Measurements from ENCODE around the gene KLHL10. TPM values are rescaled to one million over a fixed set of nuclear protein-coding genes. Genes with fewer than 3 reads are reported as not detected.

KLHL10 gene
- total RNA-seq: not detected

DNA sequence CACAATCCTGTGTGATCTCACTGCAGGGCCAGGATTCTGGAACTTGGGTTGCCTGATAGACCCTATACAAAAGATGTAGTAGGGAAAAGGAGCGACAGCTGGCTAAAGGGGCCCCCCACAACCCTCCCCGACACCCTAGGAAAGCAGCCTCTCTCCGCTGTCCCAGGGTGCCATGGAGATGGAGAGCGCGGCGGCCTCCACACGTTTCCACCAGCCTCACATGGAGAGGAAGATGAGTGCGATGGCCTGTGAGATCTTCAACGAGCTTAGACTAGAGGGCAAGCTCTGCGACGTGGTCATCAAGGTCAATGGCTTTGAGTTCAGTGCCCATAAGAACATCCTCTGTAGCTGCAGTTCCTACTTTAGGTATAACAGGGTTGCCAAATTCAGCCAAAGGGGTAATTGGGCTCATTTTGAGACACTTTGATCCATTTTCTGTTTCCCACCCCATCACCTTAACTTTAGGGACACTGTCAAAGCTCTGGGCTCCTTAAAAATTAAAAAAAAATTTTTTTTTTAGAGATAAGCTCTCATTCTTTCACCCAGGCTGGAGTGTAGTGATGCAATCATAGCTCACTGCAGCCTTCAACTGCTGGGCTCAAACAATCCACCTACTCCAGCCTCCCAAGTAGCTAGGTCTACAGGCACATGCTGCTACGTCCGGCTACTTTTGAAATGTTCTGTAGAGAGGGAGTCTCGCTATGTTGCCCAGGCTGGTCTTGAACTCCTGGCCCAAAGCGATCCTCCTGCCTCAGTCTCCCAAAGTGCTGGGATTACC is at the start of gene KLHL10:
KLHL10 (plus strand) TSS at position 65 of the 778 bp plus-strand sequence; CDS start at position 173, 108 bp downstream.
- DNase-seq: no peak

DNA sequence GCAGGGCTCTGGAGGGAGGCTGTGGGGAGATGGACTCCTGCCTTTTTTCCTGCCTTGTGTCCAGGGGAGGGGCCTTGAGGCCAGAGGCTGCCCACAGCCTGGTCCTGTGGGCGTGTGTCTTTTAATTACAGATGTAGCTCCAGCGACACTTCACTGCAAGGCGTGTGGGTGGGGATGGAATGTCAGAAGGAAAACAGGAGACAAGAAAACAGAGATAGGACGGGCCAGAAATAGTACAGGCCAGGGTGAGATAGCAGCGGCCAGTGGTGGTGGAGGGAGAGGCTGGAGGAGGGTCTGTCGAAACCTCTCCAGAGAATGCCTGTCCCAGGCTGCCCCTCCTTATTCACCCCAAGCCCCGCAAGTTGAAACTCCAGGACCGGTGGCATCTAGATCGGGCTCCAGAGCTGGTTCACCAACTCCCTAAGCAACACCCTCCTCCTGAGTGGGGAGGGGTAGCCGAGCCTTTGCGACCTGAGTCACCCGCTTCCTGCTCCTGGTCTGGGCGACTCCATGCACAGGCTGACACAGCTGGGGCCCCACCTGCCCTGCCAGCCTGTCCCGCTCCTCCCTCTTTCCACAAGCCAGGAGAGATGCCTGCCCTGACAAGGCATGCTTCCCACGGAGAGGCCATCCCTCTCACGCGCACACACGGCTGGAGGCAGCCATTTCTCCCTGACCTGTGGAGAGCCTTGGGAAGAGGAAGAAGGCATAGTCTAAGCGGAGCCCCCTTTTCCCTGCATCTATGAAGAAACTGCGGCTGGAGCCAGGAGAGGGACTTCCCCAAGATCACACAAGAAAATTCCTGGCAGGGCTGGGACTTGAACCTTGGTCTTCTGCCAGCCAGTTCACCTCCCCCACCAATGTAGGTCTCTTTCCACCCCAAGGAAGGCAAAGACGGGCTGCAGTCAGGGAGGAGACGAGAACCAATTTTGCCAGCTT is 44.5 kb upstream of the KLHL10 start:
- DNase-seq: no peak

DNA sequence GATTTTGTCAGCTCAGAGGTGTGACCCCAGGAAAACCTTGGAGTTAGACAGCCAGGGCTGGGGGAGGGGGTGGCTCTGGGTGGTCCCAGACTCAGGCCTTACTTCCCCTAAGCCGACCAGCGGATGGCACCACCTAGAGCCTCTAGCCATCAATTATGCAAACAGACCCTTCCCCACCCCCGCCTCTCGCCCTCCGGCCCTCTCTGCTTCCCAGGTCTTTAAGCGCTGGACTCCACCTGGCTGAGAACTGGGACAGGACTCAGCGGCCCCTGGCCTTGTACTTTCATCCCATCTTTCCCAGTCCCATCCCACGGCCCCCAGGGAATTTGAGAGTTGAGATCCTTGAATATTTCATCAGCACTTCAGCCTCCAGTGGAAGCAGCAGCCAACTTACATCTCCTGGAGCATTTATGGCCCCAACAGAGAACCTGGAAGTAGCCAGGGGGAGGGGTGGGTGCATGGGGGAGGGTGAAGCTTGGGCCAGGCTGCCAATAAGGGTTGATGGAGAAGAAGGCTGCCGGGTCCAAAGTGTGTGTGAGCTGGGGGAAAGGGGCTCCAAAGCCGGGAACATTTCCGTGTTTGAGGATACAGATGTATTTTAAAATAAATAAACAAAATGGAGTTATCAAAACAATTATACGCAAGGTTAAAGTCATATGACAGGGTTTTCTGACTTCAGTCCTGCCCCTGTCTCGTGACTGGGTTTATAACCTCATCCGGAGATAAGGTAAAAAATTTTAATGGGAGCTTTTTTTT is 43.7 kb upstream of the KLHL10 start:
- DNase-seq: no peak

DNA sequence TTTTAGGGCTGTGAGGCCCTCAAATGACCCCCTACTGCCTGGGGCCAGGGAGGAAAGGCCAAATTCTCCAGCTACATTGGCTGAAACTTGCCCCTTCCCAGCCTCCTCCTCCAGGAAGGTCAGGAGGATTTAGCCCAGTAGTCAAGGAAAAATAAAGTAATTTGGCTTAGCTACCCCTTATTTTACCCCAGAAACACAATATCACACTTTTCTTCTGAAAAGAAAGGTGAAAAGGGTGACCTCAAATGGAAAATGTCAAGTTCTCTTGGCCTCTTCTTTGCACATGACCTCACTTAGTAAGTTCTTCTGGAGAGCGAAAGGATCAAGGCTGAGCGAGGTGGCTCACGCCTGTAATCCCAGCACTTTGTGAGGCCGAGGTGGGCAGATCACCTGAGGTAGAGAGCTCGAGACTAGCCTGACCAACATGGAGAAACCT is 43.1 kb upstream of the KLHL10 start:
- DNase-seq: no peak

DNA sequence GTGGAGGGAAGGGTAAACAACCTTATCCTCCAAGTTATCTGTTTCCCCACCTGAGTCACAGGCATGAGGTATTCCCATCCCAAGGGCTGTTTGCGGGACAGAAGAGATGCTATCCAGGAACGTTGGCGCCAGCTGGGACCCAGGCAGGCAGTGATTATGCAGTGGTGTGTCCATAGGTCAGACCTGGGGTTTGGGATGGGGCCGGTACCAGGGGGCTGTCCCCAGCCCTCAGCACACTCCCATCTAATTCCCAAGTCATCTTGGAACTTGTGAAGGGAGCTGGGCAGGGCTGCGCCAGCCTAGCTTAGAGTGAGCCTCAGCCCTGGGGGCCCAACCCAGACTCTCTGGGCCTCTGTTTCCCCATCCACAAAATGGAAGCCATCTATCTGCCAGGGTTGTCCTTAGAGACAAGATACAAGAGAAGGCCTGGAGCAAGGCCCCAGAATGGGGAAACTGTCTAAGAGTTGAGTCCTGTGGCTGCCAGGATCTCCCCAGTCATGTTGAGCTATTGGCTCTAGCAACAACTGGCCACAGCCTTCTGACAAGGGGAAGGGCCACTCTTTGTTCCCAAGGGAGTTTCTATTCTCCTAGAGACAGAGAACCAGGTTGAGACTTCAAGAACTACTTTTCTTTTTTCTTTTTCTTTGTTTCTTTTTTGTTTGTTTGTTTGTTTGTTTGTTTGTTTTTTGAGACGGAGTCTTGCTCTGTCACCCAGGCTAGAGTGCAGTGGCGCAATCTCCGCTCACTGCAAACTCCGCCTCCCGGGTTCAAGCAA is 41.3 kb upstream of the KLHL10 start:
- DNase-seq: no peak

DNA sequence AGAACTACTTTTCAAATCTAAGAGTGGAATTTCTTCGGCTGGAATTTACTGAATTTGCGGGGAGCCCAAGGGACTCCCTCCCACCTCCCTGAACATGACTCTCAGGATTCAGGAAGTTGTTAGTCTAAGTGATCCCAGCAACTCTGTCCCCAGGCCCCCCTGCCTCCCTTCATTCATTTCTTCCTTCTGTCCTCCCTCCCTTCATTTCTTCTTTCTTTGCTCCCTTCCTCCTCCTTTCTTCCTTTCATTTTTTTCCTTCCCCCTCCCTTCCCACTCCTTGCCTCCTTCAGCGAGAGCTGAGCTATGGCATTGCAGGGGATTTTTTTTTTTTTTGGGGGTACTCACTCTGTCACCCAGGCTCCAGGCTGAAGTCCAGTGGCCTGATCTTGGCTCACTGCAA is 40.2 kb upstream of the KLHL10 start:
- no peak for DNase-seq

DNA sequence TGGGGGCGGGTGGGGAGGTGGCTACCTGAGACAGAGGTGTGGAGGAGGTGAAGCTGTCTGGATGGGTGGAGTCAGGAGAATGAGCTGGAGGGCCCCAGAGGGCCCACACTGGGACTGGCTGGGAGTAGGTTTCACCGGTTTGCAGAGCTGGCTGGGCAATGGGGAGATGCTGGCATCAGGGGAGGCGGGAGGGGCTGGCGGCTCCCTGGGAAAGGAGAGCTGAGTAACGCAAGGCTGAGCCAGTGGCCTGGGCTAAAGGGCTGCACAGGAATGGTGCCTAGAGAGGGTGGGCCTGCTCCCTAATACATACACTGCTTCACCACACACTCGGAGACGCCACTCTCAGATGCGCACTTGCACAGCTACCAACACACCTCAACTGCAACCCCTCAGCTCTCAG is 38.3 kb upstream of the KLHL10 start:
- no peak for DNase-seq

DNA sequence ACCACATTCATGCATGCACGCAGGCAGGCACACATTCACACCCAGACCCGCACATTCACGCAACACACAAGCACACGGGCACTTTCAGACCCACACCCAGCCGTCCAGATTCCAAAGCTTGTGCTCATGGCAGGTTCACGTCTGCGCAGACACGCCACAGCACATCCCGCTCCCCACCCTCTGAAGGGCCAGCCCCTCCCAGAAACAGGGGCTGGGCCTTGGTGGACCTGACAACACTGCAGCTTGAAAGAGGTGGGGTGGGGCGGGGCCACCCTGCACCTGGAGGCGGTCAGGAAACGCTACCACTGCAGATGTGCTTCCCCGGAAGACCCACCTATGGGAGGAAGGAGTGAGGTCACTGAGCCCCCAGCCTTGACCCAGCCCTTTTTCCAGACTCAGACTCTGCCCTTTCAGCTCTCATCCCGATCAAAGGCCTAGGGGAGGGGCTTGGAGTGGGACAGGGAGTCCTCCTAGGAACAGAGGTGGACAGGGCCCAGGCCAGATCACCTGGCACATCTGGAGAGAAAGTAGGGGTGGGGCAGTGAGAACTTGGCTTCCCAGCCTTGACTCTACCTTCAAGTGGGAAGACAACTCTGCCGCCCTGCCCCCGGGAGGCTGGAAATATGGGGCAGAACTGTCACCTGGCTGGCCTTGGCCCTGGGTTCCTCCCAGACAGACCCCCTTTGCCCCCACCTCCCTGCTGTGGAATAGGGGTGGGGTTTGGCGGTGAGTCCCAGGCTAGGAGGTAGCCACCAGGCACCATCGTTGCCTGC is 36.8 kb upstream of the KLHL10 start:
- no peak for DNase-seq

DNA sequence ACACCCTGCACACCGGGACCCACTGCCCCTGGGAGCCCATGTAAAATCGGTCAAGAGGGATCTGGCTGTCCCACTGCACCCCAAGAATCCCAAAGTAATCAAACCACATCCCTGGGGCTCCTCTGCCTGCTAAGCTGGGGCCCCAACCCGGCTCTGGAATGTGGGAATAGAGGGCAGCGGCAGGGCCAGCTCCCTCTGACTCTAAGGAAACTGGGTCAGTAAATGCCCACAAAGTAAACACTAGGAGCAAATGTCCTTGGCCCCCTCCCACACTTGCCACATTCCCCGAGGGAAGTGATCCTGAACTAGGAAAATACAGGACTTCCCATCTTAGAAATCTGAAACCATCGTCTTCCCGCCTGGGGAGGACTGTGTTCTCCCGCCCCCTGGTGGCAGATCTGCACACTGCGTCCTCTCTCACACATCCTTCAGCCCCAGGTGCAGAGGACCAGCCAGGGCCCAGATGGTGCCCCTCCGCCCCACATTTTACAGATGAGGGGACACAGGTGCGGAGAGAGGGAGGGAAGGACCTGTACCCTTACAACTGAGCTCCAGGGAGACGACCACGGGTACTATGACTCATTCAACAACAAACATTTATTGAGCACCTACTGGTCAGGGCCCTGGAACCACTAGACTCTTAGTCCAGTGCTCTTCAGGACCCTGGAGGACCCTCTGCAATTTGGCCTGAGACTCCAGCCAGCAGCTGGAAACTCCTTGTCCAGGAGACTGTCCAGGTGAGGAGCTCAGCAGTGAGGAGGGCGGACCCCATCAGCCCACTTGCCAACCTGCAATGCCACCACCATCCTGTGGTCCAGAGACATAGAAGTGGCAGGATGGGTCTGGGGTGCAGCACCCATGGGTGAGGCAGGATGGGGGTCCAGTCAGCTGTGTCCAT is 36.0 kb upstream of the KLHL10 start:
- DNase-seq: peak; percentile 71

DNA sequence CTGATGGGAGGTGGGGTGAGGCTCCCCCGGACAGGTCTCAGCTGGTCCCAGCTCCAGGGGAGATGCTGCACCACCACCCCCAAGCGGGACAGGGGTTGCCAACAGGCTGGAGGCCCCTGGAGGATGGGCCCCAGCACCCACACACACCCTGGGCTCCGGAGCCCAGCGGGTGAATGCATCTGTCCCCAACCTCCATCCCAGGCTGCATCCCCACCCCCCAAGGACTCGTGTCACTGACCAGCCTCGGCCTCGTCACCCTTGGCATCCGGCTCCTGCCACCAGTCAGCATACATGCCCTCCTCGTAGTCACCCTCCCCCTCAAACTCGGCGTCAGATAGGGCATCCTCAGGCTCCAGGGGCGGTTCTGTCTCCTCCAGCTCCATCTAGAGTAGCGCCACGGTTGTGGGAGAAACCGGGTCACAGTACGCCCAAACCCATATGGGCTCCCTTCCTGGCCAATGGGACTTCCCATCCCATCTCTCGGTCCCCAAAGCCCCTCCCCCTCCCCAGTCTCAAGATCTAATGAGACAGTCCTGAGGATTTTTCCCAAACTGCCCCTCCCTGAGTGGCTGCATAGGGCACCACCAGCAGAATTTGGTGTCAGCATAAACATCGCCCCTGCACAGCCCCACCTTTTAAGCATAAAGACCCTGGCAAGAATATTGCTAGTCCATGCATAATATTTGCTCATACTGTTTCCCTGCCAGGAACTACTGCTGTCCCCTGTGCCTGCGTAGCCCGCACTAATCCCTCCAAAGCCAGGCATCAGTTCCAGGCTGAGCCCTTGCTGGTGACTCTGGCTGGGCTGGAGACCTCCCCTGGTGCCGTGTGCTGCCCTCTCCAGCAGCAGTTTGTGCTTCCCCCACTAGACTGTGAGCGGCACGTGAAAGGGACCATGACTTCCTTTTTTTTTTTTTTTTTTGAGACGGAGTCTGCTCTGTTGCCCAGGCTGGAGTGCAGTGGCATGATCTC is 34.3 kb upstream of the KLHL10 start:
- DNase-seq: no peak

DNA sequence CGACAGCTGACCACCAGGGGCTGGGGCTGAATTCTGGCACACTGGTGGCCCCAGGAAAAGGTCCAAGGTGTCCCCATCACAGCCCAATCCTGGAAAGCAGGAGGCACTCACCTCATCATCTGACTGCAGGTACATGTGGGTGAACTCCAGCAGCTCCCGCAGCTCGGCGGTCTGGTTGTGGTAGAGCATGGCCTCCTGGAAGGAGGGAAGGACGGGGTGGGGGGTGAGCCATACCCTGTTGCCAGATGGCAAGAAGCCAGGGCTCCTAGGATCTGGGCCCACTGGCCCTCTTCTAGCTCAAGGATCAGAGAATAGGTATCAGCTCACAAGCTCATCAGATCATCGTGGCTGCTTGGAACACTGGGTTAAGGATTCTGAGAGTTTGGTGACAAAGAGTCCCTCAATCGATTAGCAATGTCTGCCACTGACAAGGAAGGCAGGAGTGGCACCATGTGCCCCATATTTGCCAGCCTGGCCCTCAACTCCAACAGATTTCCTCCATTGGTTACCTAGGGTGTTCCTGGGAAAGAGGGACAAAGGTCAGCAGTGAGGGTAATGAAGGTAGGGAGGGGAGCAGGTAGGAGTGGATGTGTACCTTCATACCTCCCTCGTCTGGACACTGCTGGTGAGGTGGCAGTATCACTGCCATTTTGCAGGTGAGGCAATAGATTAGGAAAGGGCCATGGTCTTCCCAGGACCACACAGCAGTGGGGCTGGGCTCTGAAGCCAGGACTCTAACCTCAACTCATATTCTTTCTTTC is 30.8 kb upstream of the KLHL10 start:
- no peak for DNase-seq

DNA sequence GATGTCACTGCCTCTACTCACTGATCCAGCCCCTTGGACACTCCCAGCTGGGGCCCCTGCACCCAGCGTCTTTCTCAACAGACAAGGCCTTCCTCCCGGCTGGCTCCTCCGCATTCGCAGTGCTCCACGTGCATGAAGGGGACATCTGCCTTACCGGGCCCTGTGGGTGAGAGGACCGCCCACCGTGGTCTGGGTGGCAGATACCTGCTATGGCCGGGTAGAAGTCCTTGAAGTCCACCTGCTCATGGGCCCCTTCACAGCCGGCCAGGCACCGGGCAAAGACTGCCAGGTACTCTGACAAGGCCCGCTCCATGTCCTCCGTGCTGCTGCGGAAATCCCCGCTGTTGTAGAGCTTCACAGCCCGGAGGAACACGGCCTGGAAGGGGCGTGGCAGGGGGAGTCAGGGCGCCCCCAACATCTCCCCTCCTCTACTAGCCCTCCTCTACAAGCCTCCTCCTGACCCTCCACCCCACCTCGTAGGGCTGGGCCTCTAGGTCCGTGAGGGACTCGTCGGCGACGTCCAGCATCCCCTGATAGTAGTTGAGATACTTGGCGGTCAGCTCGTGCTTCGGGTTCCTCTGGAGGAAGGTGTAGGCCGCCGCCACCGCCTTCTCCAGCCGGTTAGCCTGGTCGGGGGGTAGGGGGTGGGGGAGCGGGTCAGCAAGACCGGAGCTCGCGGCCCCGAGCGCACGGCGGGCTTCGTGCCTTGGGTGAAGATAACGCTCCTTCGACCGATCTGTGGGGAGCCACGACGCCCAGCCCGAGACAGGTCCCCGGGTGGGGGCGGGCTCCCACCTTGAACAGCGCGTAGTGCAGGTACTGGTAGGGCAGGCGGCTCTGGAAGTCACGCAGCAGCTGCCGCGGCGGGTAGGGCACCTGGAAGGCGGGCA is 26.7 kb upstream of the KLHL10 start:
- DNase-seq: peak; percentile 18

DNA sequence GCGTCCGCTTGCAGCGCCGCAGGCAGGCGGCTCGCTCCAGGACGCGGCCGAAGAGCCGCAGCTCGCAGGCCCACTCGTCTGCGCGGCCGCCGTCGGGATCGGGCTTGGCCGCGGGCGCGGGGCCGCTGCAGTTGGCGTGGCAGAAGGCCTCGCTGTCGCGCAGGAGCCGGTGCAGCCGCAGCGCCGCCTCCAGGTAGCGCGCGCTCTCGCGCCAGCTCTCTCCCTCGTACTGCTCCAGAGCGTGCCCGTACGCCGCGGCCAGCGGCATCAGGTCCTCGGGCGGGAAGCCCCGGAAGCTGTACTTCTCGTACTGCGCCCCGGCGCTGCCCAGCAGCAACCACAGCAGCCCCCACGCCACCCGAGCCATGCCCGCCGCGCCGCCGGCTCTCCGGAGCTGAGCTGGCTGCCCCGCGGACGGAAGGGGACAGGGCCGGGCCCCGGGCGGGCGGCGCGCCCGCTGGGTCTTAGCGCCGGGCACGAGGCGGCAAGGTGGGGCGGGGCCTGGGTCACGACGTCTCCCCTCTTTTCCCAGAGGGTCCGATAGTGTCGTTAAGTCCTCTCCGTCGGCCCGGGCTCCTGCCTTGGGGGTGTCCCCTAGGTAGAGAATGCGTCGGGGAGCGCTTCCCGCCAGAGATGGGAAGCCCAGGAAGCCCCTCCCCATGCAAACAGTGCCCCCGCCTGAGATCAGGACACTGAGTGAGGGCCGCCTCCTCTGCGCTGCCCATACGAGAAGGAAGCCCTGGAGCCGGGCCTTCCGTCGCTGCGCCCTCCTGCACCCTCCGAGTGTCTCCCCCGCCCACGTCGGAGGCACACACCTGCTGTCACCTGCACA is 25.9 kb upstream of the KLHL10 start, which contains the start of gene P3H4:
P3H4 (minus strand) TSS at position 401 of the 832 bp plus-strand sequence; CDS start at position 367, 34 bp downstream.
- peak; percentile 60 for DNase-seq

DNA sequence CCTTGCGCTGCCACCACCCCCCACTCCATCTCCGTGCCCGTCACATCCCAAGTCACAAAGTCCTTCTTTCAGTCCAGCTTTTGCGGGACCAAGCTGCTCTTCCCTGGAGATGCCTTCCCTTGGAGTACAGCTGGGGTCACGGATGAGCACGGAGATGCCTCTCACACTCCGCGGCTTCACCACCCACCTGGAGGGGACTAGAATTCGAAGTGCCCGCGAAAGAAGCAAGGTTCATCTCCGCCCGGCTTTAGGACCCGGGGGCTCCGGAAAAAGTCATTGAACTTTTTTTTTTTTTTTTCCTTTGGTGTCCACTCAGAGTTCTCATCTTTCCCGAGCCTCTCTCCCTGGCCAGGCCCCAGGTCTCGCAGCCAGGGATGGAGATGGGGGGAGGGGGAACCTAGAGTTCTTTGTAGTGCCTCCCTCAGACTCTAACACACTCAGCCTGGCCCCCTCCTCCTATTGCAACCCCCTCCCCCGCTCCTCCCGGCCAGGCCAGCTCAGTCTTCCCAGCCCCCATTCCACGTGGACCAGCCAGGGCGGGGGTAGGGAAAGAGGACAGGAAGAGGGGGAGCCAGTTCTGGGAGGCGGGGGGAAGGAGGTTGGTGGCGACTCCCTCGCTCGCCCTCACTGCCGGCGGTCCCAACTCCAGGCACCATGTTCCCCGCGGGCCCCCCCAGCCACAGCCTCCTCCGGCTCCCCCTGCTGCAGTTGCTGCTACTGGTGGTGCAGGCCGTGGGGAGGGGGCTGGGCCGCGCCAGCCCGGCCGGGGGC is 25.1 kb upstream of the KLHL10 start, which contains the start of gene FKBP10:
FKBP10 (plus strand) TSS at position 624 of the 771 bp plus-strand sequence; CDS start at position 655, 31 bp downstream.
- peak; percentile 12 for DNase-seq

DNA sequence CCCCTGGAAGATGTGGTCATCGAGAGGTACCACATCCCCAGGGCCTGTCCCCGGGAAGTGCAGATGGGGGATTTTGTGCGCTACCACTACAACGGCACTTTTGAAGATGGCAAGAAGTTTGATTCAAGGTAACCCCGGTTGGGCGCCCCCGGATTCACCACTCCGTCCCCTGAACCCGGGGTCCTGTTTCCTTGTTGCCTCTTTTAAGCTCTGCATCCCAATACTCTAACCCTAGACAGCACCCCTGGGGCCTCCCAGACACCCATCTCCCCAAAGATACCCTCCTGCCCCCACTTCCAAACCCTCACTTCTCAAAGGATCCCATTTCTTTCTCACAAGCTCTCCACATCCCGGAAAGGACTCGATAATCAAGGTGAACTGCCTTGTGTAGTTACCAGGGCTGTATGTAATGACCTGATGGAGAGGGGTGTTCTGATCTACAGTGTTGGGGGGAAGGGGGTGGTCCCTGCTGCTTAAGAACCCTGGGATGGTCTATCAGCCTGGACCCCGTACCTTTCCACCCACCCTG is 24.4 kb upstream of the KLHL10 start:
- no peak for DNase-seq

Measured in effector CD4-positive, alpha-beta T cell (primary cell).